Measurements from ENCODE around the gene GALR2.

Gene GALR2

GRCh38 chr17:76080768-76081287 is 6.2 kb downstream of the GALR2 start:
- no peak for TF ChIP-seq CTCF (IDR thresholded peaks at IDR 0.05)

GRCh38 chr17:76081295-76082210 is 7.0 kb downstream of the GALR2 start:
- TF ChIP-seq CTCF (IDR thresholded peaks at IDR 0.05) = no peak

GRCh38 chr17:76082326-76083251 is 8.0 kb downstream of the GALR2 start:
- no peak for TF ChIP-seq CTCF (IDR thresholded peaks at IDR 0.05)

DNA sequence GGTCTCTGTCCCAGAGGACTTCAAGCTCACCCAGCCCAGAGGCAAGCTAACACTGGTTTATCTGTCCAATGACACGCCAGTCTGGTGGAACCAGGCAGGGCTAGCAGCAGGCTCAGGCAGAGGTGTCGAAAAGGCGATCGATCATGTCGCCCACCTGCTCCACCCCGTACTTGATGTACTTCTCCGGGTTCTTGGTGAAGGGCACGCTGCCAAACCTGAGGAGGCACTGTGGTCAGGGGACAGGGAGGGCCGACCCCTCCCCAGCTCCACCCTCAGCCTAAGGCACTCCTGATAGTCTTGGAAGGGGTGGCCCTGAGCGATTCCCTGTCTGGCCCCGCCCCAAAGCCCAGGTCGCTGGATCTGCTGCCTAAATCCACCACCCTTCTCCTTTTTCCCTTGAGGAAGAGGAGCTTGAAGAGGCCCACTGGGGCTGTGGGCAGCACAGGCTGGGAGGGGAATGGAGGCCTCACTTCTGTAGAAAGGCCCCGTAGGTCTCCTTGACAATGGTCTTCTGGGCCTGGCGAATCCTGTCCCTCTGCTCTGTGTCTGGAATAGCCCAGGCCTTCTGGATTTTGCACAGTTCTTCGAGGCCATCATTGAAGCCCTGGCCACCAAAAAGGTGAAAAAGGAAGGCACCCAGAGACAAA is 9.1 kb downstream of the GALR2 start:
- no peak for TF ChIP-seq CTCF (IDR thresholded peaks at IDR 0.05)

DNA sequence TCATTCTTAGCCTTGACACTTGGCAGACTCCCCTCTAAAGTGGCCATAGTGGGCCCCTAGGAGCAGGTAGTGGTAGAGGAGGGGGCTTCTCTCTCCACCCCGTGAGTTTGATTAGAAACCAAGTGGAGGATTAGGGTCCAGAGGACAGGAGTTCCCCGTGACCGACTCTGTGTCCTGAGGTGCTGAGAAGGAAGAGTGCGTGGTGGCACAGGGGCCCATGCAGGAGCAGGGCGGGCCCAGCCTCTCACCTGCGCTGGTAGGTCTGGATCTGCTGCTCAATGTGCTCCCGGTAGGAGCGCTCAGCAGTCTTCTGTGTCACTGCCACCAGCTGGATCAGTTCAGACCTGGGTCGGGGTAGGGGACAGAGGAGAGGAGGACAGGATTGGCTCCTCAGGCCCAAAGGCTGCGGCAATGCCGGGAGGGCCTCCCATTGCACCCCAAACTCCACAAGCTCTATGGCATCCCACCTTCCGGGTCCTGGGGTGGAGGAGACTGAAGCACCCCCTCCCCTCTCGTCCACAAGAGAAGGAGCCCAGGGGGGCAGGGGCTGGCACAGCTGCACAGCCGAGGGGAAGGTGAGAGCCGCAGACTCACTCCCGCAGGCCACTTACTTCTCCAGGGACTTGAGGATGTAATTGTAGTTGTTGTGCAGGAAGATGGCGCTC is 10.6 kb downstream of the GALR2 start:
- TF ChIP-seq CTCF (IDR thresholded peaks at IDR 0.05) = no peak

- no peak for TF ChIP-seq CTCF (IDR thresholded peaks at IDR 0.05)
Measured at GRCh38 chr17:76085731-76086366, 11.3 kb downstream of the GALR2 start.
